Thoracic aorta (tissue), 2 donors: ENCODE data around the gene ATP9A. TPM values are rescaled to one million over a fixed set of nuclear protein-coding genes. Genes with fewer than 3 reads are reported as not detected.

Source experiments
- ATAC-seq: fragments of 150-250 bp; one replicate; pipeline ENCODE4 v1.8.0; 2017; ENCODE audit warnings: low read depth; ENCODE audit not compliant: insufficient number of reproducible peaks, low FRiP score
- DNase-seq: peaks from one replicate; pipeline ENCODE4 v3.0.0-alpha.2; 2020; ENCODE audit warnings: low spot score
- H3K27ac ChIP-seq, 2 donors: fragments of 200-600 bp; sonication (generic); 1 replicate in 1 of 2; 2 replicates in 1 of 2; pipeline ENCODE4 v1.5.1; 2016; ENCODE audit warnings: mild to moderate bottlenecking in 2 of 2, moderate library complexity in 2 of 2
- H3K27me3 ChIP-seq: fragments of 200-600 bp; sonication (generic); replicated peaks from 2 replicates; pipeline ENCODE4 v1.6.0; 2016; ENCODE audit warnings: mild to moderate bottlenecking; ENCODE audit not compliant: insufficient read depth
- H3K36me3 ChIP-seq: fragments of 200-600 bp; sonication (generic); one replicate; pipeline ENCODE4 v1.5.1; 2016
- H3K4me1 ChIP-seq, 2 donors: fragments of 200-600 bp; sonication (generic); 1 replicate in 1 of 2; 2 replicates in 1 of 2; pipeline versions ENCODE4 v1.5.1 to v1.6.0; 2016; ENCODE audit warnings: low read depth in 2 of 2, mild to moderate bottlenecking in 1 of 2; ENCODE audit not compliant: control insufficient read depth in 1 of 2
- H3K4me3 ChIP-seq: fragments of 200-600 bp; sonication (generic); 2 replicates; pipeline ENCODE4 v1.5.1; 2016; ENCODE audit warnings: mild to moderate bottlenecking
- H3K9me3 ChIP-seq: fragments of 200-600 bp; sonication (generic); 2 replicates; pipeline ENCODE4 v1.5.1; 2016
- total RNA-seq, 2 donors: library from RNA; depleted of rRNA; stranded (reverse); fragments of >200 nt; gene quantifications; one replicate each; pipeline versions ENCODE4 v1.1.0 to v1.2.3, GENCODE V29; 2016
- TF ChIP-seq, protein P1 (sequence below): fragments of 200-600 bp; sonication (generic); IDR thresholded peaks from one replicate; pipeline ENCODE4 v1.5.1; 2019; ENCODE audit warnings: antibody characterized with exemption

Gene ATP9A
- total RNA-seq, 2 donors from 2014 or later, result 54.4 TPM

DNA sequence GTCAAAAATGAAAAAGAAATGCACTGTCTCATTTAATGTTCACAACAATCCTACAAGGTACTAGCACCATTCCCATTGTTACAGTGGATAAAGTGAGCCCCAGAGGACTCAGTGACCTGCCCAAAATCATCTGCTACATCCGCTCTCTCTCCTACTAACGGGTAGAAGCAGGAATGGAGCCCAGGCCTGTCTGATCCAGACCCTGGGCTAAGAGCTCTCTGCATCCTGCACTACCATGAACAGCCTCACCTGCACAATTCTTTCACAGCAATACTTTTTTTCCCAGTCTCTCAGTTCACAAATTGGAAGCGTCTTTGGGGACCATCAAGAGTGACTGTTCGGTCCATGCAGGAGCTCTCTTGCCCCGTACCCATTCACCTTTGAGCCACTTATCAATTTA lies 31.2 kb downstream of the ATP9A start:
- Histone ChIP-seq H3K9me3 (no peaks in the 10 kb centered on the region), H3K4me1 (peaks cover 10 to 34% of the 10 kb centered on the region in 2 donors), H3K4me3 (no peak overlapping the region), H3K36me3 (no peaks in the 10 kb centered on the region), H3K27me3 (no peaks in the 10 kb centered on the region), H3K27ac (no peak overlapping the region)
- no peak for ATAC-seq
- TF ChIP-seq, protein P1, sequence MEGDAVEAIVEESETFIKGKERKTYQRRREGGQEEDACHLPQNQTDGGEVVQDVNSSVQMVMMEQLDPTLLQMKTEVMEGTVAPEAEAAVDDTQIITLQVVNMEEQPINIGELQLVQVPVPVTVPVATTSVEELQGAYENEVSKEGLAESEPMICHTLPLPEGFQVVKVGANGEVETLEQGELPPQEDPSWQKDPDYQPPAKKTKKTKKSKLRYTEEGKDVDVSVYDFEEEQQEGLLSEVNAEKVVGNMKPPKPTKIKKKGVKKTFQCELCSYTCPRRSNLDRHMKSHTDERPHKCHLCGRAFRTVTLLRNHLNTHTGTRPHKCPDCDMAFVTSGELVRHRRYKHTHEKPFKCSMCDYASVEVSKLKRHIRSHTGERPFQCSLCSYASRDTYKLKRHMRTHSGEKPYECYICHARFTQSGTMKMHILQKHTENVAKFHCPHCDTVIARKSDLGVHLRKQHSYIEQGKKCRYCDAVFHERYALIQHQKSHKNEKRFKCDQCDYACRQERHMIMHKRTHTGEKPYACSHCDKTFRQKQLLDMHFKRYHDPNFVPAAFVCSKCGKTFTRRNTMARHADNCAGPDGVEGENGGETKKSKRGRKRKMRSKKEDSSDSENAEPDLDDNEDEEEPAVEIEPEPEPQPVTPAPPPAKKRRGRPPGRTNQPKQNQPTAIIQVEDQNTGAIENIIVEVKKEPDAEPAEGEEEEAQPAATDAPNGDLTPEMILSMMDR, result no peak
- DNase-seq, result no peak

DNA sequence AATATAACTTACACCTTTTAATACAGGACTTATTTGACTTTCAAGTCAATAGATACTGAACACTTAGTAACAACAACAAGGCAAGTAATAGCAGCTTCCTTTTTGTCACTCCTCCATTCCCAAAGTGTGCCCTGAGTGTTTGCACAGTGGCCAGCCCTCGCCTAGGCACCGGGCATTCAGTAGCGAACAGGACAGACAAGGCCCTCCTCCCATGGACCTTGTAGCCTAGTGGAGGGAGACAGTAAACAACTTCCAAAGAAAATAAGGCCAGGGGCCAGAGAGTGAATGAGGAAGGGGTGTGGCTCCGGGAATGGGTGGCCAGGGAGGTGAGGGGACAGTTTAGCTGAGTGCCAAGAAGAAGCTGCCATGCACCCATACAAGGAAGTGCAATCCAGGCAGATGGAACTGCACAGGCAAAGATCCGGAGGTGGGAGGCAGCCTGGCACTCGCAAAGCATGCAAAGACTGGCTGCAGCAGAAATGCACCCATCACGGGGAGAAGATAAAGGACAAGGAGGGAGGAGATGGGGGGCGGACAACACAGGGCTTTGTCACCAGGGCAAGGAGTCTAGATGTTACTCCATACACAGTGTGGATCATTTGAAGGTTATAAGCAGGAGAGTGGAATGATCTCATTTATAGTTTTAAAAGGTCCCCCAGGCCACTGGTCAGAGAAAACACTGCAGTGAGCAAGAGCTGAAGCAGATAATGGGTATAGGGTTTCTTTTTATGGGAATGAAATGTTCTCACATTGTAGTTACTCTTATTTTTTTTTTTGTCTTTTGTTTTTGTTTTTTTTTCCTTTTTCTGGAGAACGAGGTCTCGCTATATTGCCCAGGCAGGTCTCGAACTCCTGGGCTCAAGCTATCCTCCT lies 32.2 kb downstream of the ATP9A start:
- TF ChIP-seq, protein P1, result no peak
- Histone ChIP-seq H3K27me3 (no peaks in the 10 kb centered on the region), H3K36me3 (no peaks in the 10 kb centered on the region), H3K27ac (no peak overlapping the region), H3K9me3 (no peaks in the 10 kb centered on the region), H3K4me1 (peaks cover 13 to 38% of the 10 kb centered on the region in 2 donors), H3K4me3 (no peak overlapping the region)
- DNase-seq (no peak), ATAC-seq (no peak)

DNA sequence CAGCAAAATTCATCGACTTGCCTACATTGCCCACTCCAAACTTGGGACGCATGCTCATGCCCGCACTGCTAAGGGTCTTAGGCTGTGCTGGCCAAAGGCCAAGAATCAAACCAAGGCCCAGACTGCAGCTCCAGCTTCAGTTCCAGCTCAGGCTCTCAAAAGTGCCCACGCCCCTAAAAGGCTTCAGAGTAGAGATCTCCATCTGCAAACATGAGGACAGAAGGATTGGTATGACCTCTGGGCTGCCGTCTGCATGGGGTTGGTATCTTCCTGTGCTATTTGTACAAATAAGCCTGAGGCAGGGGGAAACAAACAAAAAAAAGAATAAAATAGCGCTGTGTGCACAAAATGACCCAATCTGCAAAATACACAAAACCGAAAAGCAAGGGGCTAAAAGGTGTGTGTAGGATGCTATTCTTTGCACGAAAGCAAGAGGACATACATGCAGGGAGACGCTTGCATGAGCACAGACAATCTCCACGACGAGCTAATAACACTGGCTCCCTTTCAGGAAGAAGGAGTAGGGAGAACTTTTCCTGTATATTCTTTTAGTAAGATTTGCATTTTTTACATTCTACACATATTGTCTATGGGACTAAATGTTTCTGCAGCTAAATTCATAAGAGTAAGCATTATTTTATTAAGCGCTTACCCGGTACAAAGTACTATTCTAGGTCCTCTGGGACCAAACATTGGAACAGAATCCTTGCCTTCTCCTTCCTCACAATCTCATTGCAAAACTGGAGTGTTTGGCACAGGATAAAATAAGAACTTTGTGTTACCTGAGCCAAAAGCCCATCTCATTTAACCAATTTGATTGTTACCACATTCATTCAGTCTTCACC lies 33.1 kb downstream of the ATP9A start:
- ATAC-seq (no peak), DNase-seq (no peak)
- Histone ChIP-seq H3K4me3 (no peak overlapping the region), H3K9me3 (no peaks in the 10 kb centered on the region), H3K4me1 (peaks cover 13 to 38% of the 10 kb centered on the region in 2 donors), H3K27me3 (no peaks in the 10 kb centered on the region), H3K36me3 (no peaks in the 10 kb centered on the region), H3K27ac (no peak overlapping the region)
- TF ChIP-seq, protein P1, result no peak

DNA sequence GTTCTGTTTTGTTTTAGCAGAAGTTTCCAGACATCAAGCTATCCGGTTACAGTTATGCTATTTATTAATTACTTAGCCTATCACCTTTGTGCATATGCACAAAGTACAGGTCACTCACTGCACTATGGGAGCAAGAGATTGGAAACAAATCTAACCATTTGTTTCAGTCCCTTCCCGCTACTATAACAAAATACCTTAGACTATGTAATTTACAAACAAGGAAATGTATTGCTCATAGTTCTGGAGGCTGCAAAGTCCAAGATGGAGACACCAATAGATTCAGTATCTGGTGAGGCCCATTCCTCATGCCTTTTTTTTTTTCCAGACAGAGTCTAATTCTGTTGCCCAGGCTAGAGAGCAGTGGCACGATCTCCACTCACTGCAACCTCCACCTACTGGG lies 35.1 kb downstream of the ATP9A start:
- H3K27me3 ChIP-seq, result no peaks in the 10 kb centered on the region
- no peak for DNase-seq
- no peak for ATAC-seq
- H3K36me3 ChIP-seq, result no peaks in the 10 kb centered on the region
- TF ChIP-seq, protein P1, result no peak
- no peak overlapping the region for H3K4me3 ChIP-seq
- no peak overlapping the region for H3K27ac ChIP-seq
- H3K4me1 ChIP-seq, result peaks cover 13 to 38% of the 10 kb centered on the region in 2 donors
- H3K9me3 ChIP-seq, result no peaks in the 10 kb centered on the region

DNA sequence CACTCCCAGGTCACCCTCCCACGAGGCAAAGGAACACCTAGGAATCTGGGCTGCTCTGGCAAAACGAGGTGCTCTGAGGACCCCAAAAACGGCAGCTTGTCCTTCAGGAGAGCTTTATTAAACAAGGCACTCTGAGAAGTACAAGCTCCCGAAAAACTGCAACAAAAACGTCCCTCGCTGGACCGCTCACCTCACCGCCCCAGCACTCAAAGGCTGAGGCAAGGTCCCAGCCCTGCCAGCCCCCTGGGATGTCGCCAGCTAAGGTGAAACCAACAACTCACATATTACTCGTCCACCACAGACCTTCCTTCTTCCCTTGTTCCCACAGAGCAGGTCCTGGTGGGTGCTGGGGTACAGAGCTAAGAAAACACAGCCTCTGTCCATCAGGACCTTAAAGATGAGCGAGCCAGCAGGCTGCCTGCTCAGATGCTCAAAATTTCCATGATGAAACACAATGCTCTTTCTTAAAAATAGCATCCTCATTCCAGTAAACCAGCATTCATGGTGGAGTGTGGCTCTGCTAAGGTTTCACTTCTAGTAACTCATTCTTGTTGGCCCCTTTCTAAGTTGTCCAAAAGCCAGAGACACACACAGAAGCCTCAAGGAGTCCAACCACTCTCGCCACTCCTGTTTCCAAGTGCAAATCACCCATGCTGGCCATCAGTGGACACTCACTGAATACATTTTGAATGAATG lies 35.9 kb downstream of the ATP9A start:
- H3K36me3 ChIP-seq, result no peaks in the 10 kb centered on the region
- ATAC-seq (no peak), DNase-seq (no peak)
- H3K27ac ChIP-seq, result peak overlapping the region; percentile 17 to 42
- H3K27me3 ChIP-seq, result no peaks in the 10 kb centered on the region
- peaks cover 13 to 38% of the 10 kb centered on the region in 2 donors for H3K4me1 ChIP-seq
- no peaks in the 10 kb centered on the region for H3K9me3 ChIP-seq
- peak overlapping the region; percentile 13 for H3K4me3 ChIP-seq
- TF ChIP-seq, protein P1, result no peak
